GM12892 (cell line): ENCODE results near the gene PRM3.

ENCODE experiments used
- POLR2AphosphoS5 ChIP-seq: IDR thresholded peaks from 2 replicates; pipeline ENCODE4 v1.6.1; 2011; ENCODE audit warnings: low read depth, low read length, control low read depth
- TAF1 ChIP-seq: IDR thresholded peaks from 2 replicates; pipeline ENCODE4 v1.6.1; 2011; ENCODE audit warnings: low read depth, mild to moderate bottlenecking, control low read depth, low read length, borderline replicate concordance

DNA sequence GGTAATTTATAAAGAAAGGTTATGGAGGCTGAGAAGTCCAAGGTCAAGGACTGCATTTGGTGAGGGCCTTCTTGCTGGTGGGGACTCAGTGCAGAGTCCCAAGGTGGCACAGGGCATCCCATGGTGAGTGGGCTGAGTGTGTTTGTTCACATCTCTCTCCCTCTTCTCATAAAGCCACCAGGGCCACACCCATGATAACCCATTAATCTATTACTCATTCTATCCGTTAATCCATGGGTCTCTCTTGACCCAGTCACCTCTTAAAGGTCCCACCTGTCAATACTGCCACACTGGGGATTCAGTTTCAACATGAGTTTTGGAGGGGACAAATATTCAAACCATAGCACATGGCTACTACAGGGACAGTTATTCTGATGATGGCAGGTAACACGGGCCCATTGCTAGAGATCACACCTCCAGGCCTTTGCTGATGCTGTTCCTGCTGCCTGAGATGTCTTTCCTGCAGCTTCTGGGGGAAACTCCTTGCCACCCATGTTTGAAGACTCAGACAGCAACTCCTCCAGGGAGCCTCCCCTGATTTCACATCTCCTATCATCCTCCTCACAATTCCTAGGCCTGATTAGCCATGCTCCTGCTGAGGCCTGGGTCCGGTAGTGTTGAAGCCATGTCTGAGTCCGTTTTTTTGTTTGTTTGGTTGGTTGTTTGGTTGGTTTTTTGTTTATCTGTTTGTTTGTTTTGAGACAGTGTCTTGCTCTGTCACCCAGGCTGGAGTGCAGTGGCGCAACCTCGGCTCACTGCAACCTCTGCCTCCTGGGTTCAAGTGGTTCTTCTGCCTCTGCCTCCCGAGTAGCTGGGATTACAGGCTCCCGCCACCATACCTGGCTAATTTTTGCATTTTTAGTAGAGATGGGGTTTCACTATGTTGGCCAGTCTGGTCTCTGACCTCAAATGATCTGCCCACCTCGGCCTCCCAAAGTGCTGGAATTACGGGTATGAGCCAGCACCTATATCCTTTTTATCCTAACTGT is 33.5 kb downstream of the PRM3 start:
- no peak for TF ChIP-seq TAF1
- TF ChIP-seq POLR2AphosphoS5, result no peak
